CD4-positive, alpha-beta T cell treated with Interleukin-12 subunit alpha and Interleukin-12 subunit beta, for 1 hour (primary cell): ENCODE data around the gene GAA.
"Not testable (repeated sequence)": the region's sequence is repeated elsewhere in the genome, so short reads cannot be mapped to it uniquely, and the experiment has no call there.

ENCODE experiments used
- DNase-seq: peaks from one replicate; pipeline ENCODE4 v3.0.0-alpha.2; 2020

GAA gene

DNA sequence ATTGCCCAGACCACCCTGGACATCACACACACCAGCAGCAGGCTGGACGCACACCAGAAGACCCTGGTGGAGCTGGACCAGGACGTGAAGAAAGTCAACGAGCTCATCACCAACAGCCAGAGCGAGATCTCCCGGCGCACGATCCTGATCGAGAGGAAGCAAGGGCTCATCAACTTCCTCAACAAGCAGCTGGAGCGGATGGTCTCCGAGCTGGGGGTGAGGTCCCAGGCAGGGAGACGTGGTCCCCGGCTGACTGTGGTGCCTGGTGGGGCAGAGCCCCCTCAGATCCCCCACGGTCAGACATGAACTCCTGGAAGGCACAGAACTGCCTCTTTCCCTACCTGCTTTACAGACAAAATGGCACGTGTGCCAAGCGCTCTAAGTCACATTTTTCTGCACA lies 16.6 kb upstream of the GAA start:
- no peak for DNase-seq

DNA sequence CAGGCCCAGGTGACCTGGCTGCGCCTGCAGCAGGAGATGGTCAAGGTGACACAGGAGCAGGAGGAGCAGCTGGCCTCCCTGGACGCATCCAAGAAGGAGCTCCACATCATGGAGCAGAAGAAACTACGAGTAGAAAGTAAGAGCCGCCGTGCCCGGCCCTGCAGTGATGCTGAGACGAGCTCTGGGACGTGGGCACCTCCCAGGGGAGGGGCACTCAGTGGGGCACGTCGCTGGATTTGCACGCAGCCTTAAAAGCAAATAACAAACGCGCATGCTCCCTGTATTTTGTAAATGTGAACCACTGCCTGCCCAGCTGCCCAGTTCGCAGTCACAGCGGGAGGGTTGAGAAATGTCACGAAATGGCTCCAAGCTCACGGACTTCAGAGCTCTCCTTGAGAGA lies 15.3 kb upstream of the GAA start:
- no peak for DNase-seq

DNA sequence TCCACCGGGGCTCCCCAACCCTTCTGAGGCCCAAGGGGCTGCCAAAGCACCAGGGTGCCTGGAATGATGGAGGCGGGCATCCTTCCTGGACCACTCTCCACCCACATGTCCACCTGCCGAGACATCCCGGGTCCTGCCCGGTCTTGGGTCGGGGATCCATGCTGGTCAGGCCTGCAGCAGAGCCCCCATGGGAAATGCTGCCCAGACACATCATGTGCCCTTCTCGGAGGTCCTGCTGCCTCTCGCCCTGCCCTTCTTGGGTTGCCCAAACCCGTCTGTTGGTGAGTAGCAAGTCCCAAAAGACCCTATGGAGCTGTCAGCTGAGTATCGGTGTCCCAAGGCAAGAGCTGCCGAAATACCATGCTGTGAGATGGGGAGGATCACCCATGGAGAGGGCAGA lies 14.8 kb upstream of the GAA start:
- no peak for DNase-seq

DNA sequence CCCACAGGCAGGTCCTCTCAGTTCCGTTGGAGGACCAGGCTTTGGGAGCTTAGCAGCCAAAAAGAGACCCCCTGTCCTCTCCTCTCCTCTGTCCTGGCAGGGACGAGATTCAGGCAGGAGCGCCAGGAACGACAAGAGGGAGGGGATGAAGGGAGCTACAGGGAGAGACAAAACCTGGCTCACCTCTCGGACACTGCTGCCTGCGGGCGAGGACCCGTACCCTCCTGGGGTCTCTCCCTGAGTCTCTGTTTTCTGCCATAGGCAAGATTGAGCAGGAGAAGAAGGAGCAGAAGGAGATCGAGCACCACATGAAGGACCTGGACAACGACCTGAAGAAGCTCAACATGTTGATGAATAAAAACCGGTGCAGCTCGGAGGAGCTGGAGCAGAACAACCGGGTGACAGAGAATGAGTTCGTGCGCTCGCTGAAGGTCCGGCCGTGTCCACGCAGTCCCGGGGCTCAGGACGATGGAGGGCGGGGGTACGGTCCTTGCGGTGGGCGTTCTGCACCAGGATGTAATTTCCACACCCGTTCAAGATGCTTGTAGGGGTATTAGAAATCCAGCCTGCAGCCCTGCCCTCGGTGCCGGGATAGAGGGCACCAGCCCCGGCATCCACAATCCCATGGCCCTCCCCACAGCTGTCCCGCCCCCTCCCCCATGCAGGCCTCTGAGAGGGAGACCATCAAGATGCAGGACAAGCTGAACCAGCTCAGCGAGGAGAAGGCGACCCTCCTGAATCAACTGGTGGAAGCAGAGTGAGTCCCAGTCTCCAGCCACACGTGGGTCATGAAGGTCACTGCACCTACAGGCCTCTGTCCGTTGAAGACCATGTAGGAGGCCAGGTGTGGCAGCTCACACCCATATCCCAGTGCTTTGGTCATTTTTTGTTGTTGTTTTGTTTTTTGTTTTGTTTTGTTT lies 13.8 kb upstream of the GAA start:
- DNase-seq, result no peak

DNA sequence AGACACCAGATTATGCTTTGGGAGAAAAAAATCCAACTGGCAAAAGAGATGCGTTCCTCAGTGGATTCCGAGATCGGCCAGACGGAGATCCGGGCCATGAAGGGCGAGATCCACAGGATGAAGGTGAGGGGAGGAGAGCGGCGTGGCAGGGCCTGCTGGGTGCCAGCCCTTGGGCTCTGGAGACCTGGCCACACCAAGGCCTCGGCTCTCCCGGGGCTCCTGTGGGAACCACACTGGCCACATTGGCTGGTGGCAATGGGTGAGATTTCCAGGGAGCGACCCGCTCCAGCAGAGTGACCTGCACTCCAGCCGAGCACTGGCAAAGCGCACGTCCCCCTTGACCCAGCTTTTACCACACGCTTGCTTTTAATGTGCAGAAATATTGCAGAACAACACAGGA lies 11.6 kb upstream of the GAA start:
- DNase-seq, result no peak

DNA sequence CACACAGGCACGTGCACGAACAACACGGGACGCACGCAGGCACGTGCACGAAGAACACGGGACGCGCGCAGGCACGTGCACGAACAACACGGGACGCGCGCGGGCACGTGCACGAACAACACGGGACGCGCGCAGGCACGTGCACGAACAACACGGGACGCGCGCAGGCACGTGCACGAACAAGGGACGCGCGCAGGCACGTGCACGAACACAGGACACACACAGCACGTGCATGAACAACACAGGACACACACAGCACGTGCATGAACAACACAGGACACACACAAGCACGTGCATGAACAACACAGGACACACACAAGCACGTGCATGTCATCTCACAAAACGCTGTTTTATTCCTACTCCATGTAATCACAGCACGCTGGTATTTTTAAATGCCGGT lies 11.2 kb upstream of the GAA start:
- DNase-seq, result not testable (repeated sequence)

DNA sequence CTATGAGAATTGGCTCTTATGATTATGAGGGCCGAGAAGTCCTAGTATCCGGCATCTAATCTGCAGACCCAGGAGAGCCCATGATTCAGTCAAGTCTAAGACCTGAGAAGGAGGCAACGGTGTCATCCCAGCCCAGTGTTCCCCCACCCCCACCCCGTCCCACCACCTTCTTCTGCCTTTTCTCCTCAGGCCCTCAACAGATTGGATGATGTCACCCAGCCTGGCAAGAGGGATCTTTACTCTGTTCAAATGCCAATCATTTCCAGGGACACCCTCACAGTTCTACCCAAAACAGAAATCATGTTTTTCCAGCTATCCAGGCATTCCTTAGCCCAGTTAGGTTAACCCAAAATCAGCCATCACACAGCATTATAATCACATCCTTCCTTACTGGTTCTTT lies 10.0 kb upstream of the GAA start:
- DNase-seq, result no peak

DNA sequence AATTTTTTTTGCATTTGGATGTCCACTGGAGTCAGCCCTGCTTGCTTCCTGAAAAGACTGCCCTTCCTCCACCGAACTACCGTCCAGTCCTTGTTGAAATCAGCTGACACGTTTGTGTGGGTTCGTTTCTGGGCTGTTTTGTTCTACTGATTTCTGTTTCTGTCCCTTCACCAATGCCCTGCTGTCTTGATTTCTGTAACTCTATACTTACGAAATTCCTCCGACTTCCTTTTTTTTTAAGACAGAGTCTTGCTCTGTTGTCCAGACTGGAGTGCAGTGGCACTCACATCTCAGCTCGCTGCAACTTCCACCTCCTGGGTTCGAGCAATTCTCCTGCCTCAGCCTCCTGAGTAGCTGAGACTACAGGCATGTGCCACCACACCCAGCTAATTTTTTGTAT lies 8.4 kb upstream of the GAA start:
- DNase-seq, result no peak

DNA sequence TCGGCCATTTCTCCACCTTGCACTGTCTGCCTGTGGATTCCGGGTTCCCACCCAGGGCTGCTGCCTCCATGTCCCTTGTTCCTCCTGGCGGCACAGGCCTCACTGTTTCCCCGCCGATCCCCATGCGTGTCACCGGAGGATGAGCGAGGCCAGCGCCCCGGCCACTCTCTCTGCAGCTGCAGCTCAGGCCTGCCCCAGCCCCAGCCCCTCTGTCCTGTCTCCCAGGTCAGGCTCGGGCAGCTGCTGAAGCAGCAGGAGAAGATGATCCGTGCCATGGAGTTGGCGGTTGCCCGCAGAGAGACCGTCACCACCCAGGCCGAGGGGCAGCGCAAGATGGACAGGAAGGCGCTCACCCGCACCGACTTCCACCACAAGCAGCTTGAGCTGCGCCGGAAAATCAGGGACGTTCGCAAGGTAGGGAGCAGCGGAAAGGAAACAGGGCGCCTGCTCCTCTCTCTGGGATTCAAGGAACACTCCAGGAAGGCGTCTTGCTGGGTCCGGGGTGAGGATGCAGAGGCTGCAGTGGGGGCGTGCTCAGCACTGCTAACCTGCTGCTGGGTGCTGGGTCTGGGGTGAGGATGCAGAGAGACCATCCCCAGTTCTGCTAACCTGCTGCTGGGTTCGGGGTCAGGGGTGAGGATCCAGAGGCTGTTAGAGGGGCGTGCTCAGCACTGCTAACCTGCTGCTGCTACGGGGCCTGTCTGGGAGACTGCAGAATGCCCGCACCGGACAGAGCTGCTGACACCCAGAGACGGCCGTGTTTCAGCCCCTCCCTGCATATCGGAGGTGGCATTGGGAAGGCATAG lies 6.1 kb upstream of the GAA start:
- no peak for DNase-seq

DNA sequence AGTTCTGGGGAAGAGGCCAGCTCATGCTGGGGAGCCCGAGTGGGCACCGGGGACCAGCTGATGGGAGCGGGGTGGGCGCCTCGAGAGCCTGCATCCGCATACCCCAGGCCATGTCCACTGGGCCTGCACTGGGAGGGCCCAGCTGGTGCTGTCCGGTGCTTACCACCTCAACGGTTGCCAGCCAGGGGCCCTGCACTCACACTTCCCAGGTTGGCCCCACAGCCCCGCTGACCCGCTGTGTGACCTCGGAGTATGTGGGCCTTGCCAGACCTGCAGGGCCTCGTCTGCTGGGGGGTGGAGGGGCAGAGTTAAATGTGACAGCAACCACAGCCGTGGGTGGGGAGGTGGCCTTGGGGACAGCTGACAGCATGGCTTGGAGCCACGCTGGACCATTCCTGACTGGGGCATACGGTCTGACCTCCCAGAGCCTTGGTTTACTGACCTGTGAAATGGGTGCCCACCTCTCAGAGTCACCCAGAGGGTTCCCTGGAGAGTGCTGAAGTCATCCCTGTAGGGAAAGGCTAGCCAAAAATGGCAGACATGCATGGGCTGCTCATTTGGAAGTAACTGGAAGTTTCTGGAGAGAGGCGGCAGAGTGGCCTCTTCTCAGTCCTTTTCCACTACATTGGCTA lies 5.4 kb upstream of the GAA start:
- no peak for DNase-seq

DNA sequence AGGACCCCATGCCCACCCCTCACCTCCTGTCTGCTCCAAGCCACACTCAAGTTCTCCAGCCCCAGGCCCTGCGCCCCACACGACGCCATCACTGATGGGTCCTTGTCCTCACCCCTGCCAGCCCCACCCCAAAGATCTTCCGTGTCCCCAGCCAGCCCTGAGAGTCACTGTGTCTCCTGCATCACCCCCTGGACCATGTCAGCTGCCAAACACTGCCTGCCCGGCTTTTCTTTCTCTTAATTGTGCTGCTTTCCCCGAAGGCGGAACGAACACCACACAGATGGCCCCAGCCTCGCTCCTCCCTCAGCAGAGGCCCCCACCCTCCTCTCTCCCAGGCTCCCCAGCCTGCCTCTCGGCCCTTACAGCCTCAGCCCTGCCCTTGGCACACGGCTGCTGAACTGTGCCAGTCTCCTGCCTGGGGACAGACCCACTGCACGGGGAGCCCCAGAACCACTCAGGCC lies 4.8 kb upstream of the GAA start:
- no peak for DNase-seq

DNA sequence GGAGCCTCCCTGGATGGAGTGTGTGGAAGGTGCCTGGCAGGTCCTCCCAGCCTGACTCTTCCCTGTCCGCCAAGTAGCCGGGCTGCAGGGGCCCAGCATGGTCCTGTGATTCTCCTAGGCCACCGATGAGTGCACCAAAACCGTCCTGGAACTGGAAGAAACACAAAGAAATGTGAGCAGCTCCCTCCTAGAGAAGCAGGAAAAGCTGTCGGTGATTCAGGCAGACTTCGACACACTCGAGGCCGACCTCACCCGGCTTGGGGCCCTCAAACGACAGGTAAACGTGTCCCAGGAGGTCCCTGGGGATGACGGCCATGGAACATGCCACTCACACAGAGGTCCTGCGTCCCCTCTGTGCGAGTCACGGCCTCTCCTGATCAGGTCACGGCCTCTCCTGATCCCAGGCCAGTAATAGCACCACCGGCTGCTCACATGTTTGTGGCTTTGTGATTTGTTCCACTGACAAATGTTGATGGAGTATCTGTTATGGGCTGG lies 4.2 kb upstream of the GAA start:
- no peak for DNase-seq

DNA sequence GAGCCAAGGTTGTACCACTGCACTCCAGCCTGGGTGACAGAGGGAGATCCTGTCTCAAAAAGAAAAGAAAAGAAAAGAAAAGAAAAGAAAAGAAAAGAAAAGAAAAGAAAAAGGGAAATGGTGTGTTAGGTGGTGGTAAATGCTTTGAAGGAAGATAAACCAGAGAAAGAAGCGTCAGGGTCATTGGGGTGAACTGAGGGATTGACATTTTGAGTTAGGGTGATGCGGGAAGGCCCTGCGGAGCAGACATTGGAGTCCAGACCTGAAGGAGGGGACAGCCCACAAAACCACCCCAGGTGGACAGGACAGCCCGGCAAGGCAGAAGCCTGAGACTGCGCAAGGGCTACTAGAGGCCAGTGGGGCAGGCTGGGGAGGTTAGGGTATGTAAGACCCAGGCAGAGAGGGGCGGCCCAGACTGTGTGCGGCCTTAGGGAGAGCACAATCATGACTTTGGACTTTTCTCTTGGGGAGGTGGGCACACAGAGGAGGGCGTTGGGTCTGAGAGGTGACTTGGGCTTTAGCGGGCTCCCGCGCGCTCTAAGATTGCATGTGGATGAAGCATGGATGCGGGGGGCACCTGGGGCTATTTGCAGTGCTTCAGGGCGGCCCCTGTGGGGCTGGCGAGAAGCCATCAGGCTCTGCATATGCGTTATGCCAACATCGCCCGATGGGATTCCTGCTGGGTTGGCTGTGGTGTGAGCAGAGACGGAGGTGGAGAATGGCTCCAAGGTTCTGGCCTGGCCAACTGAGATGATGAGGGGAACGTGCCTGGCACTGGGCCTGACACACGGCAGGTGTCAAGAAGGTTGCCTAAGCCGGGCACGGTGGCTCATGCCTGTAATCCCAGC lies 3.3 kb upstream of the GAA start:
- no peak for DNase-seq

DNA sequence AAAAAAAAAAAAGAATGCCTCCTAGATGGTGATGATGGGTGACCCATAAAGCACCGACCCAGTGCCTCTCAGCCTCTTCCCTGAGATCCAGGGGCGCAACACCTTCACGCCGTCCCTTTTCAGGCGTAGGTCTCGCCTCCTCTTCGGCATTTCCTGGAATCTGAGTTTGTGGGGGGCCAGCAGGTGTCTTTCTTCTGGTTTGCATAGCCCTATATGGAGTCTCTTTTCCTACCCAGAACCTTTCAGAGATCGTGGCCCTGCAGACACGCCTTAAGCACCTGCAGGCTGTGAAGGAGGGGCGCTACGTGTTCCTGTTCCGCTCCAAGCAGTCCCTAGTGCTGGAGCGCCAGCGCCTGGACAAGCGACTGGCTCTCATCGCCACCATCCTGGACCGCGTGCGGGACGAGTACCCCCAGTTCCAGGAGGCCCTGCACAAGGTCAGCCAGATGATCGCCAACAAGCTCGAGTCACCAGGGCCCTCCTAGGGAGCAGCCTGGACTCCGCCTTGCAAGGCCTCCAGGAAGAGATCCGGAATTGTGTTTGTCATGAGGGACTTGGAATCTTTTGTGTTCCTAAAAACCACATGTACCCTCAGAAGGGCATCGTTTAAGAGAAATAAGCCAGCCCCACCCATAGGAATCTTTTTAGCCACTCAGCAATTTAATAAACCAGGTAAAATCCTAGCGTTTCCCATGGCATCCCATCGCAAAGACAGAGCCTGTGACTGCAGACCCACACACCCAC lies 1.9 kb upstream of the GAA start:
- DNase-seq, result no peak

DNA sequence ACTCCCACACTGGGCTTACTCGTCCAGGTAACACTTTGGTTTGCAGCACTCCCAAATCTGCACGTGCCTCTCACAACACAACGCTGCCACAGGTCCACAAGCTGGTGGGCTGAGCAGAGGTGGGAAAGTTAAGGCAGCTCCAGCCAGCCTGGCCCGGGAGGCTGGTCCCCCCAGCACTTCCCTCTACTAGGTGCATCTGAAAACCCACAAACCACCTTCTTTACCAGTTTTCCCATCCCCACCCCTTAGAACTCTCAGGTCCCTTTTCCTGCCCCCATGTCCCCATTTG lies 1.4 kb upstream of the GAA start:
- no peak for DNase-seq

DNA sequence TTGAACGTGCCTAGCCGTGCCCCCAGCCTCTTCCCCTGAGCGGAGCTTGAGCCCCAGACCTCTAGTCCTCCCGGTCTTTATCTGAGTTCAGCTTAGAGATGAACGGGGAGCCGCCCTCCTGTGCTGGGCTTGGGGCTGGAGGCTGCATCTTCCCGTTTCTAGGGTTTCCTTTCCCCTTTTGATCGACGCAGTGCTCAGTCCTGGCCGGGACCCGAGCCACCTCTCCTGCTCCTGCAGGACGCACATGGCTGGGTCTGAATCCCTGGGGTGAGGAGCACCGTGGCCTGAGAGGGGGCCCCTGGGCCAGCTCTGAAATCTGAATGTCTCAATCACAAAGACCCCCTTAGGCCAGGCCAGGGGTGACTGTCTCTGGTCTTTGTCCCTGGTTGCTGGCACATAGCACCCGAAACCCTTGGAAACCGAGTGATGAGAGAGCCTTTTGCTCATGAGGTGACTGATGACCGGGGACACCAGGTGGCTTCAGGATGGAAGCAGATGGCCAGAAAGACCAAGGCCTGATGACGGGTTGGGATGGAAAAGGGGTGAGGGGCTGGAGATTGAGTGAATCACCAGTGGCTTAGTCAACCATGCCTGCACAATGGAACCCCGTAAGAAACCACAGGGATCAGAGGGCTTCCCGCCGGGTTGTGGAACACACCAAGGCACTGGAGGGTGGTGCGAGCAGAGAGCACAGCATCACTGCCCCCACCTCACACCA lies 724 bp downstream of the GAA start:
- no peak for DNase-seq

DNA sequence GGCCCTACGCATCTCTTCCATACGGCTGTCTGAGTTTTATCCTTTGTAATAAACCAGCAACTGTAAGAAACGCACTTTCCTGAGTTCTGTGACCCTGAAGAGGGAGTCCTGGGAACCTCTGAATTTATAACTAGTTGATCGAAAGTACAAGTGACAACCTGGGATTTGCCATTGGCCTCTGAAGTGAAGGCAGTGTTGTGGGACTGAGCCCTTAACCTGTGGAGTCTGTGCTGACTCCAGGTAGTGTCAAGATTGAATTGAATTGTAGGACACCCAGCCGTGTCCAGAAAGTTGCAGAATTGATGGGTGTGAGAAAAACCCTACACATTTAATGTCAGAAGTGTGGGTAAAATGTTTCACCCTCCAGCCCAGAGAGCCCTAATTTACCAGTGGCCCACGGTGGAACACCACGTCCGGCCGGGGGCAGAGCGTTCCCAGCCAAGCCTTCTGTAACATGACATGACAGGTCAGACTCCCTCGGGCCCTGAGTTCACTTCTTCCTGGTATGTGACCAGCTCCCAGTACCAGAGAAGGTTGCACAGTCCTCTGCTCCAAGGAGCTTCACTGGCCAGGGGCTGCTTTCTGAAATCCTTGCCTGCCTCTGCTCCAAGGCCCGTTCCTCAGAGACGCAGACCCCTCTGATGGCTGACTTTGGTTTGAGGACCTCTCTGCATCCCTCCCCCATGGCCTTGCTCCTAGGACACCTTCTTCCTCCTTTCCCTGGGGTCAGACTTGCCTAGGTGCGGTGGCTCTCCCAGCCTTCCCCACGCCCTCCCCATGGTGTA lies 1.5 kb downstream of the GAA start:
- no peak for DNase-seq

DNA sequence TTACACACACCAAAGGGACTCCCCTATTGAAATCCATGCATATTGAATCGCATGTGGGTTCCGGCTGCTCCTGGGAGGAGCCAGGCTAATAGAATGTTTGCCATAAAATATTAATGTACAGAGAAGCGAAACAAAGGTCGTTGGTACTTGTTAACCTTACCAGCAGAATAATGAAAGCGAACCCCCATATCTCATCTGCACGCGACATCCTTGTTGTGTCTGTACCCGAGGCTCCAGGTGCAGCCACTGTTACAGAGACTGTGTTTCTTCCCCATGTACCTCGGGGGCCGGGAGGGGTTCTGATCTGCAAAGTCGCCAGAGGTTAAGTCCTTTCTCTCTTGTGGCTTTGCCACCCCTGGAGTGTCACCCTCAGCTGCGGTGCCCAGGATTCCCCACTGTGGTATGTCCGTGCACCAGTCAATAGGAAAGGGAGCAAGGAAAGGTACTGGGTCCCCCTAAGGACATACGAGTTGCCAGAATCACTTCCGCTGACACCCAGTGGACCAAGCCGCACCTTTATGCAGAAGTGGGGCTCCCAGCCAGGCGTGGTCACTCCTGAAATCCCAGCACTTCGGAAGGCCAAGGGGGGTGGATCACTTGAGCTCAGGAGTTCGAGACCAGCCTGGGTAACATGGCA lies 2.2 kb downstream of the GAA start:
- DNase-seq, result no peak

DNA sequence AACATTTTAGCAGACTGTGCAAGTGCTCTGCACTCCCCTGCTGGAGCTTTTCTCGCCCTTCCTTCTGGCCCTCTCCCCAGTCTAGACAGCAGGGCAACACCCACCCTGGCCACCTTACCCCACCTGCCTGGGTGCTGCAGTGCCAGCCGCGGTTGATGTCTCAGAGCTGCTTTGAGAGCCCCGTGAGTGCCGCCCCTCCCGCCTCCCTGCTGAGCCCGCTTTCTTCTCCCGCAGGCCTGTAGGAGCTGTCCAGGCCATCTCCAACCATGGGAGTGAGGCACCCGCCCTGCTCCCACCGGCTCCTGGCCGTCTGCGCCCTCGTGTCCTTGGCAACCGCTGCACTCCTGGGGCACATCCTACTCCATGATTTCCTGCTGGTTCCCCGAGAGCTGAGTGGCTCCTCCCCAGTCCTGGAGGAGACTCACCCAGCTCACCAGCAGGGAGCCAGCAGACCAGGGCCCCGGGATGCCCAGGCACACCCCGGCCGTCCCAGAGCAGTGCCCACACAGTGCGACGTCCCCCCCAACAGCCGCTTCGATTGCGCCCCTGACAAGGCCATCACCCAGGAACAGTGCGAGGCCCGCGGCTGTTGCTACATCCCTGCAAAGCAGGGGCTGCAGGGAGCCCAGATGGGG lies 3.1 kb downstream of the GAA start:
- no peak for DNase-seq
